SK-N-DZ (cell line): ENCODE data around the gene TBC1D2B.

ENCODE experiments used
- DNase-seq: peaks from one replicate; pipeline ENCODE4 v3.0.0-alpha.2; 2015; ENCODE audit warnings: low spot score

Gene TBC1D2B

GRCh38 chr15:78034495-78035191 lies 42.9 kb downstream of the TBC1D2B start:
- DNase-seq: no peak

DNA sequence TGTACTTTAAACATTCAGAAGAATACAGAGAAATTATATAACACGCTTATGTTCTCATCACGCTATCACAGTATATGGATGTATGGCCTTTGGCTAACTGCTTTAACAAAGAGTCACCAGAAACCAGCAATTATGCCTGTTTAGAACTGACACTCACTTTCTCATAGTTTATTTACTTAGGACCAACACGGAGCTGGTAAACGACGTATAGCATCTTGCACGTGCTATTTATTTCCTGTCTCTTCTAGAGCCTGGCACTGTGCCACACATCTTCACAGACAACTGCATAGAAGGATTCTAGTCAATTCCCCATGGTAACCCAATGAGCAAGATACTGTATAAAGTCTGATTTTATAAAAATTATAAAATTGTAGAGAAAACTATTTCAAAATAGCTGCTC lies 43.6 kb downstream of the TBC1D2B start:
- DNase-seq: no peak

- no peak for DNase-seq
These were observed 44.8 kb downstream of the TBC1D2B start for GRCh38 chr15:78032671-78033070.

GRCh38 chr15:78024883-78025282 lies 52.6 kb downstream of the TBC1D2B start:
- DNase-seq: no peak

DNA sequence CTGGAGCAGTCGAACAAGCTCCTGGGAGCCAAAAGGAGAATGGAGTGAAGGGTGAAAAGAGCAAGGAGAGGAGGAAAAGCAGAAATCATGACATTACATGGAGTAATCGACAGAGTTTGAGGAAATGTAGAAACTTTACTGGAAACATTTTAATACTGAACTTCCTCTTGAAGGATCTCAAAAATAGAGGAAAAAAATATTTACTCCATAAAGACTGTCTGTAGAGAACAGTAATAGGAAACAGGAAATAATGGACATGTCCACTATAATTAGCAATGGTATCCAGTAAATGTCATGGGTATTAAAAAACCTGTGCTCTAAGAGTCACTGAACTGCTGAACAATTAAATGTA lies 53.0 kb downstream of the TBC1D2B start:
- DNase-seq: no peak

GRCh38 chr15:78023865-78024518 lies 53.5 kb downstream of the TBC1D2B start:
- no peak for DNase-seq

GRCh38 chr15:78023081-78023665 lies 54.3 kb downstream of the TBC1D2B start:
- DNase-seq: no peak

- no peak for DNase-seq
These were observed 55.8 kb downstream of the TBC1D2B start for GRCh38 chr15:78021761-78022160.

DNA sequence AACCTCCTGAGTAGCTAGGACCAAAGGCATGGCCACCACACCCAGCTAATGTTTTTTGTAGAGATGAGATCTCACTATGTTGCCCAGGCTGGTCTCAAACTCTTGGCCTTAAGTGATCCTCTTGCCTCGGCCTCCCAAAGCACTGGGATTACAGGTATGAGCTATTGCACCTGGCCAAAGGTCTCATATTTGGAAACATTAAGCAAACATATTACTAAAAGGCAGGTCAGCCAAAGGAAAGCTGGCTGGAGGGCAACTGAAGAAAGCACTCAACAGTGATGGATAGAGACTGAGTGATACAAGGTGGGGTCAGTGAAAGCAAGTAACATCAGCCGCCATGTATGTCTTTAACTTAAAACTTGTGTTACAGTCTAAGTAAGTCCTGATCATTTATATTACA lies 57.5 kb downstream of the TBC1D2B start:
- DNase-seq: no peak

DNA sequence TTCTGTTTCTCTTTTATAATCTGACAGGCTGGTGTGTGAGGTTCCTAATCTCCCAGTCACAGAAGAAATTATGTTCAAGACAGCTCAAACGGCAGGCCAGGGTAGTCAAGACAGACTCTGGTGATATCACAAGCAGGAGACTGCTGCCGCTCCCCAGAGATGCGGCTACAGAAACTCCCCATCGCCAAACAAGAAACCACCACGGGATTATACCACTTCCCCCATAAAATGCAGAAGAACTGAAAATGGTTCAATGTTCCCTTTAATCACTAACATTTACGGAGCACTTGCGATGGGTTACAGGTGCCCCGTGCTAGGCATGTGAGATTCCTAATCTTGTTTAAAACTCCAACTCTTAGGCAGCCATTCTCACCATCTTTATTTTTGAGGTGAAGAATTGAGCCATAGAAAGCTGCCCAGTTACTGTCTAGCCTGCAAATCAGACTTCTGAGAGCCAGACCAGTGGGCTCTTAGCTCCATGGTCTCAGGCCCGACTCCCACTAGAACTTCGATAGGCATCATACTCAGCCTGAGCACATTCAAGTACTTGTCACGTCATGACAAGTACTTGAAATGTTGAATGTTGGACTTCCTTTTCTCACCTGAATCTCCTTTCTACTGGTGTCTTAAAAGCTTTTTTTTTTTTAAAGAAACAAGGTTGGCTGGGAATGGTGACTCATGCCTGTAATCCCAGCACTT lies 58.4 kb downstream of the TBC1D2B start:
- DNase-seq: no peak

DNA sequence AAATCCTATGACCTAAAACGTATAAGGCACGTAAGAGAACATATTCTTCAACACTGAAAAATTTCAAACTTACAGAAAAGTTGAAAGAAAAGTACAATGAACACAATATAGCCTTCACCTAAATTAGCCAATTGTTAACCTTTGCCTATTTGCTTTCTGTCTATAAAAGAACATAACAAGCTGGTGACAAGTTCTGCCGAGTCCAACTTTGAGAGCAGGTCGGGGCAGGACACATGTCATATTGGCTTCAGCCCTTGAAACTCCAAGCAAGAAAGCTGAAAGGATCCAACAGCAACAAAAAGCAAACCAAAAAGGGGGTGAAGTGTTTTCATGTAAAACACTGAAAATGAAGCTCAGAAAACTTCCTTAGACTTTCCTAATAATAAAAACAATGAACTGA lies 59.1 kb downstream of the TBC1D2B start:
- DNase-seq: no peak

GRCh38 chr15:78016860-78017259 lies 60.7 kb downstream of the TBC1D2B start:
- DNase-seq: no peak

DNA sequence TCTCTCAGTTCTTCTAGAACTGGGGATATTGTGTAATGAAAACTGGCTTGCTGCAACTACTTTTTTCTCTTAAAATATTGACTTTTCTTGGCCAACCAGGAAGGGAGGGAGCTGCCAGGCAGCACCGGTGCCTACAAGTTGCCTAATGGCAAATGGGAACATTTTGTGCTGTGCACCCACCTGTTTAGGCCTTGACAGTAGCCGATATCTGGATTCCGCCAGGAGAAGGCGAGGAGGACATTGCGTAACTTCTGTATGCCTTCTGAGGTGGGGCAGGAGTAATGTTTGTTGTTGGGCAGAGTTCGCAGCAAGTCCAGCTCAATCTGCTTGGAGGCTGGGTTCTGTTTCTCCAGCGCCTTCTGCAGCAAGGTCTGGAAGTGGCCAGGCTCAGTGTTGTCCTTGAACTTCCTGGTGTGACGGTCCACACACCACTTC lies 64.9 kb downstream of the TBC1D2B start:
- no peak for DNase-seq

DNA sequence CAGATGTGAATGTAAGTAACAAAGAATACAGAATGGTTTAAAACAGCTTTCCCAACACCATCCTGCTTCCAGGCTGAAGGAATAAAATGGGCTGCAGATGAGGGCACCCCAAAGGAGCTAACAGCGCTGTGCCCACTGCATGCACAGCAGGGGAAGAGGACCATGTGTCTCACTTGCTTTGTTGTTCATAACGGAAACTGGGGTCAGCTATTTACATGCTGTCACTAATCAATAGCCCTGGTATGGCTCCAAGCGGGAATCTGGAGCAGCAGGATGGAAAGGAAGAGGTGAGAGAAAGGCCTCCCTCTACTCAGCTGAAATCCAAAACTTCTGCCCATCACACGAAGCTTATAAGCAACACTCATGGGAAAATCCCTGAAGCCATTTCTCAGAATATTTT lies 67.4 kb downstream of the TBC1D2B start:
- DNase-seq: no peak

DNA sequence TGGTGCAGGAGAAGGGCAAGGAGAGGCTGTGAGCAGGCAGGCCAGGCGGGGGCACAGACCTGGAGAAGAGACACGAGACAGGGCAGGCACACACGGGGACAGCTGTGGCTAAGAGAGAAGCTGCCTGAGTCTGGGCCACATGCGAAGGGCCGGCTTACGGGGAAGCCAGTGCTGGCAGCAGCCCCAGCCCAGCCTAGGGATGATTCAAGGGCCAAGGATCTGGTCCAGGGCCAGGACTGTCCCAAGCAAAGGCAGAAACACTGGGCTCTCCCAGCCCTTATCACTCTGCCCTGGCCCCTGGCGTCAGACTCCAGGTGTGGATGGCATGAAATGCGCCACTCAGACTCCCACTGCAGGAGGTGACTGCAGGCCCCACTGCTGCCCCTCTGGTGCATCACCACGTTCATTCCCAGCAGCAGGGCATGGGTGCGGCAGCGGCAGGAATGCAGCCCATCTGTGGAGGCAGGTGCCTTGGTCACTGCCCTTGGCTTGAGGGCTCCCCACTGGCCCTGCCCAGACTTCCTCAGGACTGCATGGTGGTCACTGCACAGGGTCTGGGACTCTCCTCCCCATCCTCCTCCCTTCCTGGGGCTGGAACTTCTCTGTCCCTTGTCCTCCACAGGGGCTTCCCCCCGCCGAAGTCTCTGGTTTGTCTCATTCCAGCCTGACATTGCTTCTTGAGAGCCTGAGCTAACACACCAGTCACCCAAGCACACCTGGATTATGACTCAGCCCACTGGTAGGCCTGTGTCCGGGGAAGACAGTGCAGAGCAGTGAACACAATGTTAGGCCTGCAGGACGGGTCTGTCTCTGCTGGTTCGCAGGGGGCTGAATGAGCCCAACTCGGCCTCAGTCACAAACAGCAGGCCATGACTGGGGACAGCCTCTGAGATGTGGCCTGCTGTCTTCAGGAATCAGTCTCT lies 69.3 kb downstream of the TBC1D2B start:
- no peak for DNase-seq

DNA sequence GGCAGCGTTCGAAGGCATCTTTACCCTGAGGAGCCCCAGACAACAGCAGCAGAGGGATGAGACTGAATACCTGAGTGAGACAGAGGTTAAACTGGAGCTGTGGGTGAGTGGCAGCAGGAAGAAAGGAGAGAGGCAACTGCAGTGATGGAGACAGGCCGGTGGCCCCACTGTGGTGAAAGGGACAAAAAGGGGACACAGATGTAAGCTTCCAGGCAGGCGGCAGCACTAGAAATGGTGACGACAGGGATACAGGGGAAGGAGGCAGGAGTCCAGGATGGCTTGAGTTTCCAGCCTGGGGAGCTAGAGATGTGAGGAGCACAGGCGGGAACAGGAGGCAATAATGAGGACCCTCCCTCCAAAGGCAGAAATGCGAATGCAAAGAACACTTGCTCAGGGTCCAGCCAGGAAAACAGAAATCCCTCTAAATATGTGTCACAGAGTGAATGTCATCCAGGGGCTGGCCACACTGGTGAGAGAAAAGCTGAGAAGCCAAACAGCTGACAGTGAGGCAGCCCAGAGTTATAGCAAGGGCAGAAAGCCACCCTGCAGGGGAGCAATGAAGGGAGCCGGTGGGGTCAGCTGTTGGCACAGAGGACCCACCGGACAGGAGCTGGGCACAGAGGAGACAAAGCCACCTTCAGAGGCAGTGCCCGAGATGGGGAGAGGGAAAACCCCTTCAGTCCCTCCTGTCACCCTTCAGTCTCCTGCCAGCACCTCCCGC lies 70.1 kb downstream of the TBC1D2B start:
- DNase-seq: no peak

- DNase-seq: no peak
These were observed 70.8 kb downstream of the TBC1D2B start for GRCh38 chr15:78006567-78007205.

- peak; percentile 60 for DNase-seq
These were observed 72.4 kb downstream of the TBC1D2B start for GRCh38 chr15:78004919-78005634.

DNA sequence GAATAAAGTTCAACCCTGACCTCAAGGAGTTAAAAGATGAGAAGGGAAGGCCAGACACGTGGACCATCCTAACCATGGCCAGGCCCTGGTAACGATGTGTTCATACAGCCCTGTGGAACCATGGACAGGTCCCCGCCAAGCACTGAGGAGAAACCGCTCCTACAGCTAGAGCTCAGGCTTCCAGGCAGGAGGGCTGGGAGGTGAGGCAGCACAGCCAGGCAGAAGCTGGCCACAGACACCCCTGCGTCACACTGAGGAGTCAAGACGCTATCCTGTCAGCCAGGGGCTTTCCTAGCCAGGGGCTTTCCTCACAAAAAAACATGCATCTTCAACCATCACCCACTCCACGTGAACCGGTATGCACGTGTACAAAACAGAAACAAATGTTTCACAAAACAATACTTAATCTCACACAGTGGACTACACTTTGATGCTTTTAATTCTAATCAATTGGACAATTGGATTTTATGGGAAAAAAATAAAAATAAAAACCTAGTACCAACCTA lies 73.2 kb downstream of the TBC1D2B start:
- no peak for DNase-seq
